Endometrium (tissue), 2 donors: ENCODE results near the gene PGD.
"Not testable (repeated sequence)": the region's sequence is repeated elsewhere in the genome, so short reads cannot be mapped to it uniquely, and the experiment has no call there.

Experiments used
- FAIRE-seq: peaks from 2 replicates; lab custom pipeline; 2012; peaks lifted over from hg19 to GRCh38; lab: Jason Lieb, UNC
- donor health status: control.
- donor health status: control.

The PGD gene

DNA sequence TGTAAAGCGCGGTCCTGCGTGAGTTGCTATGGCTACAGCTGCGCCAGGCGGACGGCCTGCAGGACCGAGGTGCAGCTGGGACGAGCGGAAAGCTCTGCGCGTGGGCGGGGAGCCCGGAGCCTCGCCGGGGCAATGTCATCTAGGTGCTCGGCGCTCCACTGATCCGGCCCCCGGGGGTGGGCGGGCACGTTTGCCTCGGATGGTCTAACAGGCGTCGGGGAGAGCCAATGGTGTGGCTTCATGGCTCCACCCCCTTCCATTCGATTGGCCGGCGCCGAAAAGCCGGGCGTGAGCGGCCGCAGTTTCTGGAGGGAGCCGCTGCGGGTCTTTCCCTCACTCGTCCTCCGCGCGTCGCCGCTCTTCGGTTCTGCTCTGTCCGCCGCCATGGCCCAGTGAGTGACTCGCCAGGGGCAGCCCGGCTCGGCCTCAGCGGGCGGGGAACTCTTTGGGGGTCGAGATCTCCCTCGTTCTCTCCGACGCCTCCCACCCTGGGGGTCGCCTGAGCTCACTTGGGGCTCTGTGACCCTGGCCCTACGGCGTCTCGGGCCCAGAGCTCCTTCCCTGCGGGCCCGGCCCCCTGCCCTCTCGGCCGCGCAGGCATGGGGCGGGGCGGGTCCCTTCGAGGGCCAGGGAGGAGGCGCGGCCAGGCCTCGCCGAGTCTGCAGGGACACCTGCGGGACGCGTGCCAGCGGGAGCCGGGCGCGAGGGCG lies at the start of gene PGD:
Gene PGD (plus strand): TSS at position 331 of the 710 bp plus-strand sequence. CDS start 54 bp downstream, at position 385.
- peak; percentile 74 for FAIRE-seq

DNA sequence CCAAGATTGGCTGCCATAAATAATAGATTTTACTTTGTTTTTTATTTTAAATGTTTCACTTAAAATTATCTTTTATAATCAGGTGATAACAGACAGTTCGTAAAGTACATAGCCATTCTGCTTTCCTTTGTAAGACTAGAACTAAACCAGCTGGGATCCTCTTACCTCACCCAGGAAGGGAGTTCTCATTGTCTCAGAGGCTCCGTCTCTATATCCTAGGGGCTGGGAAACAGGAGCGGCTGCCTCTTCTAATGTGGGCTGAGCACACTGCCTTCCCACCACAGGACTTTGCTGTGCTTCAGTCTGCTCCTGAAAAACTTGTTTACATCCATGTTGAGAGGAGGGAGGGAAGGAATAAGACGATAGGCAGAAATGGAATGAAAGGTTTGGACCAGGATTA lies 45.6 kb upstream of the PGD start:
- no peak for FAIRE-seq

DNA sequence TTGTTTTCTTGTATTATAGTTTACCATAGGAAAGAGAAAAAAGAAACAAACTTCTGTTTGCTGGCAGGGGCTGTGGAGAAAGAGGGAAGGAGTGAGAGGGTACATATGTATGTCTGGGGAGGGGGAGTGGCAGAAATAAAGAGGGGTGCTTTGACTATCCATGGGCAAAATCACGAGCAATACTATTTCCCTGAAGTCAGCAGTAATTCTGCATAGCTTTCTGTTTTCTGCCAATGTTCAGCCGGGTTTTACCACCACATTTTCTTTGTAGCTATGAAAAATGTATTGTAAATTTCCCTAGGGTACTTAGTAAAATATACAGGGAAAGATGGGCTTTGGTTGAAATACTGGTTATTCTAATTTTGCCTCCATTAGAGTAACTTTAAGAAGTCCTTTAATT lies 45.2 kb upstream of the PGD start:
- no peak for FAIRE-seq

DNA sequence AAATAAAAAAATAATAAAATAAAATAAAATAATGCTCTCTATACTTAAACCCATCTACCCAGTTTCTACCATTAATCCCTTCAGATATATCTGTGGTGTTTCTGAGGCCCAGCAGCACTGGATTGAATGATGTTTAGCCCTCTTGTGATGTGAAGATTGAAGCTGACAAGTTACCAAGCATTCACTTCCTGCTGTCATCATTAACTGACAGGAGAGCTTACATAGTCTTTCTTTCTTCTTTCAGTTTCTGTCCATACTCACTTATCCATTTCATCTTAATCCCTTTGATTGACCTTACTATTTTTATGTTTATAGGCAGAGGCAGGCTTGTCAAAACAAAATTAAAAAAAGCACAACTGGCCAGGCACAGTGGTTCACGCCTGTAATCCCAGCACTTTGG lies 38.8 kb upstream of the PGD start:
- FAIRE-seq = no peak

DNA sequence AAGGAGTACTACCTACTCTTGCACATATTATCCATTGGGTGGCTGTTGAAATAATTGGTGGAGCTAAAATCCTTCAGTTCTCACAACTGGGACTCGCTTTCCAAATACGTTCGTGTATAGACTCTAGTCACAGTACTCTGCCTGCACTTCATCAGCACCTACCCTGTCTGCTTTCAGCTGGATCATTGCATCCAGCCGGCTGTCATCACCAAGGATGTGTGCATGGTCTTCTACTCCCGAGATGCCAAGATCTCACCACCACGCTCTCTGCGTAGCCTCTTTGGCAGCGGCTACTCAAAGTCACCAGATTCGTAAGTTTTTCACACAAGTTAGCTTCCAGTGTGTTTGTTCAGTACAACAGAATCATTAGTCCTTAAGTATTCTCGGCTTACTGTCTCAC lies 37.3 kb upstream of the PGD start:
- no peak for FAIRE-seq

DNA sequence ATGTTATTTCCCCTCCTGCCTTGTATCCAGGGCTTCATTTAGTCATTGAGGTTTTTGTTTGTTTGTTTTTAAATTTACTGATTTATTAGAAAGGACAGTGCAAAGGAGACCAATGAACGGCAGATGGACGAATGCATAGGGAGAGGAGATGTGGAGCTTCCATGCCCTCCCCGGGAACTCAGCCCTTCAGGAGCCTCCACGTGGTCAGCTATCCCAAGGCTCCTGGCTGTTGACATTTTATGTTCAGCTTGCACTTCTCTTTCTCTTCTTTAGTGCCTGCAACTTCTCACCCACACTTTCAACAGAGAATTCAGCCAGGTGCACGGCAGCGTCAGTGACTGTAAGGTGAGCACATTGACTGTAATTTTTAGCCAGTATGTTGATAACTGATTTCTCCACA lies 30.7 kb upstream of the PGD start:
- FAIRE-seq = no peak

DNA sequence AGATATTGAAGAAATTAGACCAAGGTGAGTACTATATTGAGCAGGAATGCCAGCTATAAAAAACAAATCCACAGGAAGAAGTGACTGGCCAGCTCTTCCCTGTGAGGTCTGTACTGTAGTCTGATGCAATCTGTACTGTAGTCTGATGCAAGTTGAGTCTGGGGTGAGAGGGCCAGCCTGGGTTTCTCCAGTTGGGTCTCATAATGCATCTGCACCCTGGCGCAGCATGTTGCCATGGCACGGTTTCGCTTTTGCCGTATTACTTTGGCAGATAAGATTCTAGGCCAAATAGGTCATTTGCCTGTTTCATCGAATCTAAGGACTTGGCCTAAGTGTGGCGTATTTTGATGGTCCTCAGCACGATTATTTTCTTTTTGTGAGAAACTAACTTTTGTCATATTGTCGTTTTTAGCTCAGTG lies 24.4 kb upstream of the PGD start:
- FAIRE-seq = no peak

DNA sequence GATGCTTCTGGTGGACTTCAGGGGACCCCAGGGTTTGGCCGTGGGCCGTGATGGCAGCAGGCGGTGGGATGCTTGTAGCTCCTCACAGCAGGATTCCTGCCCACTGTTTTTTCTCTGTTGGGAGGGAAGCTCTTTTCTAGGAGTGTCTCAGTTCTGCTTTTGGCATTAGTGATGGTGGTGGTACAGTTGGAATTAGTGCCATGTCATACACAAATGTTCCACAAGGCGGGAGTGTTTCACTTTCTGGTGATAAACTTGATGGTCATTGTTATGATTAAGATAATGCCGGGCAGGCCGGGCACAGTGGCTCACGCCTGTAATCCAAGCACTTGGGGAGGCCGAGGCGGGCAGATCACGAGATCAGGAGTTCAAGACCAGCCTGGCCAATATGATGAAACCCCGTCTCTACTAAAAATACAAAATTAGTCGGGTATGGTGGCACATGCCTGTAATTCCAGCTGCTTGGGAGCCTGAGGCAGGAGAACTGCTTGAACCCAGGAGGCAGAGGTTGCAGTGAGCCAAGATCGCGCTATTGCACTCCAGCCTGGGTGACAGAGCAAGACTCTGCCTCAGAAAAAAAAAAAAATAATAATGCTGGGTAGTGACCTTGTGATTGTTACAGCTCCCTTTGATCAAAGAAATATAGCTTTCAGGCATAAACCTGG lies 21.4 kb upstream of the PGD start:
- not testable (repeated sequence) for FAIRE-seq

DNA sequence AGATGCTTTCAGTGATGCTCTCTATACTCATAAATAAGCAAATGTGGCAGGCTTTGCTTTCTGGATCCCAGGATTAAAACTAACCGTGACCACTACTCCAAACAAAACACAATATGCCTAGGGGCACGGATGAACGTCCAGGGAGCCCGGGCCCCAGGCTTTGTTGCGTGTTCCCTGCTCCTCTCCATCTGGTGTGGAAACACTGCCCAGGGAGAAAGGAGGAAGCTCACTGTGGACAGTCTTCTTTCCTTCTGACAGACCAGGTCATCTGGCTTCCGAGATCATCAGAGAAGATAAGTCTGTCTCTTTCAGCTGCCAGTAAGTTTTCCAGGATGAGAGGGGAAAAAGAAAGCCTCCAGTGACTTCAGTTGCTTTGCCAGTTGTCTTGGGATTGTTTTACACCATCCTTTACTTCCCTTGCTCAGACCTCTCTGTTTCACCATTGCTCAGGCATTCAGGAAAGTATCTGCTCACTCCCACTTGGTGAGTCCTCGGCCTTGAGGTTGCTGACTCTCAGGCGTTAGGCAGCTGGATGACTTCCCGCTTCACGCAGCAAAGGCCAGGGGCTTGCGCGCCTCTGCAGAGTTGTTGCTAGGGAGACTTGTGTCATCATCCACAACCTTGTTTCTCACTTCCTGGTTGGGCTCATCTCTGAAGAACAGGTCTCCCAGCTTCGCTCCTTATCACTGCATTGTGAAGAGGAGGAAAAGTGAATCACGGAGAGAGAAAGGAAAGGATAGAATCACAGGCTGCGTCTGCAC lies 20.6 kb upstream of the PGD start:
- no peak for FAIRE-seq

DNA sequence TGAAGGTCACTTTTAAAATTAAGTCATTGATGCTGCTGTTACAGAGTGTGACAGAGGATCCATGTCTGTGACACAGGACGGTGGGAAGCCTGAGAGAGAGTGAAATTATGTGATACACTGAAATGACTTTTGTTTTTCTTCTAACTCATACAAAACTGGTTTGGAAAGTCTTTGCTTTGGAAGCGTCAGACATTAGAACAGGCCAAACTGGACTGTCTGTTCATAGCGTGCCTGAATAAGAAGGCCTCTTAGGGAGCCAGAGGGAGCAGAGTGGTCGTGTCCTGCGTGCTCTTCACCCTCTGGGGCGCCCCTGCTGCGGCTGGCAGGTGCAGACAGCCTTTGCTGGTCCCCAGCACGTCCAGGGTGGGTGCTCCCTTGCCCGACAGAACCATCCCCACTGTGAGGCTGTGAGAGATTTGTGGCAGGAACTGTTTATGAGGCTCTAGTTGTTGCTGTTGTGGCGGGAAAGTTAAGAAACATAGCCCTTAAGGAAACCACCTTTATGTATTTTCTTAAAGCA lies 19.7 kb upstream of the PGD start:
- FAIRE-seq = no peak

DNA sequence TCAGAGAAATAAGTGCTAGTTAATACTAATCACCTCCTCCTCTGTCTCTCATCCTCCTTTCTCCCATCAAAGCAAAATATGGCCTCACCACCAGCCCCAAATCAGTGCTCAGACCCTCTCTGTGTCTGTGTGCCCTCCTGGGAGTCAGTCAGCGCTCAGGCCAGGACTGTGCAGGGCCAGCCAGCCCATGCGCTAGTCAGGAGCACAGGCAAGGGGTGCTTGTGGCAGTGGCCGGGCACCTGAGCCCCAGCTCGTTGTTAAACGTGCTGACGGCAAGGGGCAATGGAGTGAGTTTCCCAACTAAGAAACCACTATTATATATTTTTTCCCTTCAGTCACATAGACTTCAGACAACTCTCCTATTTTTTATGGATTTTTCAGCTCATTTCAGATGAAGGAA lies 19.2 kb upstream of the PGD start:
- no peak for FAIRE-seq

DNA sequence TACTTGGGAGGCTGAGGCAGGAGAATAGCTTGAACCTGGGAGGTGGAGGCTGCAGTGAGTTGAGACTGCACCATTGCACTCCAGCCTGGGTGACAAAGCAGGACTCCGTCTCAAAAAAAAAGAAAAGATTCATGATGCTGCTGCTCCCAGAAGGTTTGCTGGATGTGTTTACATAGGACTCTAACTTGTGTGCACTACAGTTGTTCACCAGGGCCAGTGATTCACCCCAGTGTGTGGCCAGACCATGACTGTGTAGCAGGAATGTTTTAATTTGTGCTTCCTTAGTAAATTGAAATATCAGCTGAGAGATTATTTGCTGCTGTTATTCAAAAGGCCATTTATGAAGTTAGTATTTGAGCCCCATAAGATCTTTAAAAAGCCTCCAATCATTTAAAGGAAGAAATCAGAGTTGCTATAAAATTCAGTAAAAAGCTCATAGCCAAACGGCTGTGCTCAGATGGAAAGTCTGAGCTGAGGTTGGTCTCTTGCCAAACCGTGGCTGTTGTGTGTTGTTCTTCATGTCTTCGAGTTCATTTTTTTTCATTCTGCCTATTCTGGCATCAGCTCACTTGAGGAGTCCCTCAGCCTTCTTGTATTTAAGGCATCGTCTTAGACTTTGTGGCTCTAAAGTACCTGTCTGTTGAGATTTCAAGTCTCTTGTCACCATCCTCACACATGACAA lies 18.1 kb upstream of the PGD start:
- no peak for FAIRE-seq

DNA sequence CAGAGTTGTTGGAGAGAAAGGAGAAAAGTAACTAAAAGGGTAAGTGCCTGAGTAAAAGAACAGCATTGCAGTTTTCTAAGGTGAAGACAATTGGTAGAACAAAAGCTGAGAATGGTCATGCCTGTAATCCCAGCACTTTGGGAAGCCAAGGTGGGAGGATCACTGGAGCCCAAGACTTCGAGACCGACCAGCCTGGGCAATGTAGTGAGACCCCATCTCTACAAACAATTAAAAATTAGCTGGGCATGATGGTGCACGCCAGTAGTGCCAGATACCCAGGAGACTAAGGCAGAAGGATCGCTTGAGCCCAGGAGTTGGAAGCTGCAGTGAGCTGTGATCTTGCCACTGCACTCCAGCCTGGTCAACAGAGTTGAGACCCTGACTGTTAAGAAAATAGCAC lies 15.2 kb upstream of the PGD start:
- FAIRE-seq = no peak

DNA sequence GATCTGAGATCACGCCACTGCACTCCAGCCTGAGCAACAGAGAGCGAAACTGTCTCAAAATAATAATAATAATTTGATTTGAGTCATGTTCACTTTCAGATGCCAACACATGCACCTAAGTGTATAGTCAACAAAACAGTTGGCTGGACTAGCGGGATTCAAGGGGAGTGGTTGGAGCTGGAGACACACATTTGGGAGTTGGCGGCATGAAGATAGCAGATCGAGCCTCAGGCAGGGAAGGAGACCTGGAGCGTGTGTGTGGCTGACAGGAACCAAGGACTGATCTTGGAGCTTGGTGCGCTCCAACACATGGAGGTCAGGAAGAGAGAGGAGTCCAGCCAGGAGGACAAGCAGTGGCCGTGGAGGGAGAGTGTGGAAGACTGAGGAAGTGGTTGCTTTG lies 14.6 kb upstream of the PGD start:
- FAIRE-seq = no peak

DNA sequence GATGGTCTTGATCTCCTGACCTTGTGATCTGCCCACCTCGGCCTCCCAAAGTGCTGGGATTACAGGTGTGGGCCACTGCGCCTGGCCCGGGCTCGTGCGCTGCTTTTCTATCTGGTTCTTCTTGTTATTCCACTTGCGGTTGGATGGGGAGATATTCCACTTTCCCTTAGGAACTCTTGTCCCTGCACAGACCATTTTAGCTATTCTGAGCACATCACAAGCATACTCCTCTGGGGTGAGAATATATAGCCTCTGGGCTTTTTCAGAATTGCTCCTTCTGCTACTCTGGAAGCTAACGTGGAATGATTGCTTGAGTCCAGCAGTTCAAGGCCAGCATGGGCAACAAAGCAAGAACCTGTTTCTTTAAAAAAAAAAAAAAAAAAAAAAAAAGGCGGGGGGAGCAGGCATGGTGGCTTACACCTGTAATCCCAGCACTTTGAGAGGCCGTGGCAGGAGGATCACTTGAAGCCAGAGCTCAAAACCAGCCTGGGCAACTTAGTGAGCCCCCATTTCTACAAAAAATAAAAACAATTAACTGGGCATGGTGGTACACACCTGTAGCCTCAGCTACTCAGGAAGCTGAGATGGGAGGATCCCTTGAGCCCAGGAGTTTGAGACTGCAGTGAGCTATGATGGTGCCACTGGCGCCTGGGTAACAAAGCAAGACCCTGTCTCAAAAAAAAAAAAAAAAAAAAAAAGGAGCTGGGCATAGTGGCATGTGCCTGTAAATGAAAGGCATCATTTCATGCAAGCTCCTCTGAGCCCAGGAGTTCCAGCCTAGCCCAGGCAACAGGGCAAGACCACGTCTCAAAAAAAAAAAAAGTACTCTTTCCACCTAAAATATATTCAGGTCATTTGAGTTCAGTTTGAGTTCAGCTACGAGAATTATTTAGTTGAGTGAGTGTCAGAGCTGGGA lies 11.8 kb upstream of the PGD start:
- FAIRE-seq = no peak

DNA sequence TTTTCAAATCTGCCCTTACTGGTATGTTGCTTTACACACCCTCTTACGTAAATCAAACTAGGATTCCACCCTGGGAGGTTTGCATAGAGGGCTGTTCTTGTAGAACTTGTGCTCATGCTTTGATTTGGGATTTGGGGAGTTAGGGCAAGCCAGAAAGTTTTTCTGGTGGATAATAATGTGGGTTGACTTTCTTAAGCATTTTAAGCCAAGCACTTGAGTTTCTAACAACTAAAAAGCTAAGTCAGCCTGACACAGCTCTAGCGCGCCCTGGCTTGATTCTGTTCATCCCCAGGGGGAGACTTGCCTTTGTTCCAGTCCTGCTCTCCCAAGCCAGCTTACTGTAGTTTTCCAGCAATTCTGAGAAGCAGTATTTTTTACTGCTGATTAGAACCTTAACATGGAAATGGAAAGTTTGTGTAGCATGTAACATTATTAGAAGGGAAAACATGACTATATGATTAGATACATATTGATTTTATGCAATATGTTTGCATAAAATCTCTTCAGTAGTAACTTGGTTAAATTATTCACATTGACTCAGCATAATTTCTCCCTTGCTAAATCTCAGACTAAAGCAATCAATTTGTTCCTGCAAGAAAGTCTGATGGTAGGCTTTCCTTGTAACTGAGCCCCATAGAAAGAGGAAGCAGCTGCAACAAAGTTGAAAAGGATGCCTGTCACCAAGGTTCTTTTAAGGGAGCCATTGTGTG lies 11.0 kb upstream of the PGD start:
- FAIRE-seq = peak; percentile 21

DNA sequence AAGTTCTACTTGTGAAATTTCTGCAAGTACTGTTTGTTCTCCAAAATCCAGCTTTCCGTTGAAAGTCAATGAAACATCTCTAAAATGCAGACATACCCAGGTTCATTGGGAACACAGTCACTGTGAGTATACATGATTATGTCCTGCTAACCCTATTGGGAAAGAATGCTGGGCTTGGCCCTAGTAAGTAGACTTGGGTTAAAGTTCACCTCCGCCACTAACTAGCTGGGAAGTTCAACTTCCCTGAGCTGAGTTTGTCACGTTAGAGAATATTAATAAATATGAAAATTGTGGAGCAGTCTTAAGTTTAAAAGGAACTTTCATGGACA lies 10.5 kb upstream of the PGD start:
- FAIRE-seq = no peak

DNA sequence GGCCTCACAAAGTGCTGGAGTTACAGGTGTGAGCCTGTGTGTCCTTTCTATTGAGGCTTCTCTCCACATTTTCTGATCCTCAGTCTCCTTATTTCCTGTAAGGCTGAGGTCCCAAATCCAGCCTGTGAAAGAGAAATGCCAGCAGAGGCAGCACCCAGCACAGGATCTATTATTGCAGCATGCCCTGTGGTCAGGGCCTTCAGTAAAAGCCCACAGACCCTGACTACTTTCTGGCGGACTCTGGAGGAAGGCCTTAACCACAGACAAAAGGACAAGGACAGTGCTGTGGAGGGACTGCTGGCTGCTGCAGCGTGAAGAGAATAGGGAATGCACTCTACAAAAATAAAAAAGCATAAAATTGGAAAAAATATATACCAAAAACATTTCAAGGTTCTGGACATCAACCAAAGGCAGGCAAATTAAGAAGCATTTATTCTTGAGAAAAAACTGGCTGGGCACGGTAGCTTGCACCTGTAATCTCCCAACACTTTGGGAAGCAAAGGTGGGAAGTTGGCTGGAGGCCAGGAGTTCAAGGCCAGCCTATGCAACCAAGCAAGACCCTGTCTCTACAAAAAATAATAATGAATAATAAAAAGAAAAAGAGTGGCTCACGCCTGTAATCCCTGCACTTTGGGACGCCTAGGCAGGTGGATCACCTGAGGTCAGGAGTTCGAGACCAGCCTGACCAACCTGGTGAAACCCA lies 9.4 kb upstream of the PGD start:
- FAIRE-seq = no peak

DNA sequence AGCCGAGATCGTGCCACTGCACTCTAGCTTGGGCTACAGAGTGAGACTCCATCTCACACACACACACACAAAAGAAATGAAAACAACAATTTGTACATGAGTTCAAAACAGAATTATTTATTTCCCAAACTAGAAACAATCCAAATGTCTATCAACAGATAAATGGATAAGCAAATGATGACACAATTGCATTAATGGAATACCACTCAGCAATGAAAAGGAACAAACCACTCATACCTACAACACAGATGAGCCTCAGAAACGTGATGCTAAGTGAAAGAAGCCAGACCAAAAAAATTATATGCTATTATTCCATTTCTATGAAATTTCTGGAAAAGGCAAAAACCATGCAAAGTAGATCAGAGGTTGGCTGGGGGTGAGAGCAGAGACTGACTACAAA lies 2.0 kb upstream of the PGD start:
- FAIRE-seq = no peak

DNA sequence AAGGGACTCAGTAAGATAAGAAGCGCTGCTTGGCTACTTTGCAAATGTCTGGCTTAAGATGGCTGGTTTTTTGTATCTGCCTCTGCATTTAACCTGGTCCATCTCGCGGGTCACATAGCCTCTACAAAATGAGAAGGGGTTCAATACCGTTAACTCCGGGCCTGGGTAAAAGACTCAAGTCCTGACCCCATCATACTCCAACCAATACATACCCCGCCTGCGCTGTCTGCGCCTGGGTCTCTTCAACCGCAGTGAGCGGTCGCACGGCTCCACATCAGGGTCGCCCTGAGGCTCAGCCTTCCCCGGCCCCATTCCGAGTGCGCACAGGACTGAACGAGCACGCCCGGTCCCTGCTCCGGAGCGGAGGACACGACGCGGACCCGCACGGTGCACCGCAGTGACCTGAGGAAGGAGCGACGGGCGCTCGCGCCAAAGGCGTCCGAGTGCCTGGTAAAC lies 558 bp upstream of the PGD start:
- no peak for FAIRE-seq
